GM04504 (cell line): Measurements from ENCODE around the gene COMMD7.
"Not testable (repeated sequence)": the region's sequence is repeated elsewhere in the genome, so short reads cannot be mapped to it uniquely, and the experiment has no call there.

Experiments used
- DNase-seq: peaks from one replicate; pipeline ENCODE4 v3.0.0-alpha.2; 2012; ENCODE audit warnings: low read depth

The COMMD7 gene

GRCh38 chr20:32765230-32765875 is 22.1 kb upstream of the COMMD7 start:
- not testable (repeated sequence) for DNase-seq

- DNase-seq = no peak
Measured at GRCh38 chr20:32764005-32764960, 21.0 kb upstream of the COMMD7 start.

- no peak for DNase-seq
Measured at GRCh38 chr20:32763202-32764004, 20.1 kb upstream of the COMMD7 start.

GRCh38 chr20:32762754-32763201 is 19.5 kb upstream of the COMMD7 start:
- no peak for DNase-seq

GRCh38 chr20:32761831-32762753 is 18.8 kb upstream of the COMMD7 start, which contains the start of gene DNMT3B:
DNMT3B (plus strand) TSS chr20:32762385; CDS start chr20:32780324, 17,939 bp downstream.
- peak; percentile 35 for DNase-seq

- no peak for DNase-seq
Measured at GRCh38 chr20:32761417-32761830, 18.2 kb upstream of the COMMD7 start.

GRCh38 chr20:32756156-32756555 is 12.9 kb upstream of the COMMD7 start:
- DNase-seq = no peak

- DNase-seq = no peak
Measured at GRCh38 chr20:32753731-32754130, 10.5 kb upstream of the COMMD7 start.

GRCh38 chr20:32752458-32753250 is 9.4 kb upstream of the COMMD7 start:
- DNase-seq = peak; percentile 52

- DNase-seq = no peak
Measured at GRCh38 chr20:32751702-32752457, 8.6 kb upstream of the COMMD7 start.

- DNase-seq = no peak
Measured at GRCh38 chr20:32751293-32751692, 8.0 kb upstream of the COMMD7 start.

- DNase-seq = no peak
Measured at GRCh38 chr20:32749914-32750637, 6.8 kb upstream of the COMMD7 start.

- DNase-seq = no peak
Measured at GRCh38 chr20:32742322-32743236, 688 bp downstream of the COMMD7 start.

- DNase-seq = no peak
Measured at GRCh38 chr20:32741151-32741550, 2.1 kb downstream of the COMMD7 start.

- DNase-seq = no peak
Measured at GRCh38 chr20:32737371-32738223, 5.7 kb downstream of the COMMD7 start.

GRCh38 chr20:32731882-32732266 is 11.4 kb downstream of the COMMD7 start:
- DNase-seq = no peak

- DNase-seq = not testable (repeated sequence)
Measured at GRCh38 chr20:32729334-32729733, 13.9 kb downstream of the COMMD7 start.
